Middle frontal gyrus (tissue), 1 donor: ENCODE results near the gene TAS1R3.
A peak's percentile ranks its signal among the peaks of the same experiment; 100 is the strongest.

Experiments
- DNase-seq: peaks from one replicate; pipeline ENCODE4 v3.0.0-alpha.2; 2015; ENCODE audit warnings: low spot score; ENCODE audit errors: extremely low spot score

The TAS1R3 gene

GRCh38 chr1:1370771-1371300 is 39.8 kb downstream of the TAS1R3 start:
- no peak for DNase-seq

- DNase-seq, result no peak
Observed at GRCh38 chr1:1371364-1371745, 40.3 kb downstream of the TAS1R3 start.

GRCh38 chr1:1371746-1372711 is 40.9 kb downstream of the TAS1R3 start:
- DNase-seq, result no peak

- DNase-seq, result no peak
Observed at GRCh38 chr1:1373051-1373814, 42.2 kb downstream of the TAS1R3 start.

GRCh38 chr1:1373815-1374588 is 42.9 kb downstream of the TAS1R3 start:
- no peak for DNase-seq

- no peak for DNase-seq
Observed at GRCh38 chr1:1374589-1374928, 43.5 kb downstream of the TAS1R3 start.

- DNase-seq, result peak; percentile 100
Observed at GRCh38 chr1:1374929-1375662, 44.0 kb downstream of the TAS1R3 start, which contains the start of gene AURKAIP1. AURKAIP1 (minus strand) TSS chr1:1375207; CDS start chr1:1374756, 451 bp downstream.

- DNase-seq, result no peak
Observed at GRCh38 chr1:1376551-1377226, 45.6 kb downstream of the TAS1R3 start.

GRCh38 chr1:1377540-1378205 is 46.6 kb downstream of the TAS1R3 start:
- no peak for DNase-seq

GRCh38 chr1:1380860-1381259 is 49.8 kb downstream of the TAS1R3 start:
- no peak for DNase-seq

- no peak for DNase-seq
Observed at GRCh38 chr1:1381294-1381693, 50.2 kb downstream of the TAS1R3 start.
